HG02981 (cell line): ENCODE measurements around the gene ADAMTSL3.

Experiments used
- ATAC-seq: cut with Tn5 transposase; IDR thresholded peaks from one replicate; pipeline ENCODE4 v1.9.1; 2021; ENCODE audit warnings: mild to moderate bottlenecking, moderate library complexity; ENCODE audit not compliant: unreplicated experiment

ADAMTSL3 gene, protein sequence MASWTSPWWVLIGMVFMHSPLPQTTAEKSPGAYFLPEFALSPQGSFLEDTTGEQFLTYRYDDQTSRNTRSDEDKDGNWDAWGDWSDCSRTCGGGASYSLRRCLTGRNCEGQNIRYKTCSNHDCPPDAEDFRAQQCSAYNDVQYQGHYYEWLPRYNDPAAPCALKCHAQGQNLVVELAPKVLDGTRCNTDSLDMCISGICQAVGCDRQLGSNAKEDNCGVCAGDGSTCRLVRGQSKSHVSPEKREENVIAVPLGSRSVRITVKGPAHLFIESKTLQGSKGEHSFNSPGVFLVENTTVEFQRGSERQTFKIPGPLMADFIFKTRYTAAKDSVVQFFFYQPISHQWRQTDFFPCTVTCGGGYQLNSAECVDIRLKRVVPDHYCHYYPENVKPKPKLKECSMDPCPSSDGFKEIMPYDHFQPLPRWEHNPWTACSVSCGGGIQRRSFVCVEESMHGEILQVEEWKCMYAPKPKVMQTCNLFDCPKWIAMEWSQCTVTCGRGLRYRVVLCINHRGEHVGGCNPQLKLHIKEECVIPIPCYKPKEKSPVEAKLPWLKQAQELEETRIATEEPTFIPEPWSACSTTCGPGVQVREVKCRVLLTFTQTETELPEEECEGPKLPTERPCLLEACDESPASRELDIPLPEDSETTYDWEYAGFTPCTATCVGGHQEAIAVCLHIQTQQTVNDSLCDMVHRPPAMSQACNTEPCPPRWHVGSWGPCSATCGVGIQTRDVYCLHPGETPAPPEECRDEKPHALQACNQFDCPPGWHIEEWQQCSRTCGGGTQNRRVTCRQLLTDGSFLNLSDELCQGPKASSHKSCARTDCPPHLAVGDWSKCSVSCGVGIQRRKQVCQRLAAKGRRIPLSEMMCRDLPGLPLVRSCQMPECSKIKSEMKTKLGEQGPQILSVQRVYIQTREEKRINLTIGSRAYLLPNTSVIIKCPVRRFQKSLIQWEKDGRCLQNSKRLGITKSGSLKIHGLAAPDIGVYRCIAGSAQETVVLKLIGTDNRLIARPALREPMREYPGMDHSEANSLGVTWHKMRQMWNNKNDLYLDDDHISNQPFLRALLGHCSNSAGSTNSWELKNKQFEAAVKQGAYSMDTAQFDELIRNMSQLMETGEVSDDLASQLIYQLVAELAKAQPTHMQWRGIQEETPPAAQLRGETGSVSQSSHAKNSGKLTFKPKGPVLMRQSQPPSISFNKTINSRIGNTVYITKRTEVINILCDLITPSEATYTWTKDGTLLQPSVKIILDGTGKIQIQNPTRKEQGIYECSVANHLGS (N-terminal part only)

DNA sequence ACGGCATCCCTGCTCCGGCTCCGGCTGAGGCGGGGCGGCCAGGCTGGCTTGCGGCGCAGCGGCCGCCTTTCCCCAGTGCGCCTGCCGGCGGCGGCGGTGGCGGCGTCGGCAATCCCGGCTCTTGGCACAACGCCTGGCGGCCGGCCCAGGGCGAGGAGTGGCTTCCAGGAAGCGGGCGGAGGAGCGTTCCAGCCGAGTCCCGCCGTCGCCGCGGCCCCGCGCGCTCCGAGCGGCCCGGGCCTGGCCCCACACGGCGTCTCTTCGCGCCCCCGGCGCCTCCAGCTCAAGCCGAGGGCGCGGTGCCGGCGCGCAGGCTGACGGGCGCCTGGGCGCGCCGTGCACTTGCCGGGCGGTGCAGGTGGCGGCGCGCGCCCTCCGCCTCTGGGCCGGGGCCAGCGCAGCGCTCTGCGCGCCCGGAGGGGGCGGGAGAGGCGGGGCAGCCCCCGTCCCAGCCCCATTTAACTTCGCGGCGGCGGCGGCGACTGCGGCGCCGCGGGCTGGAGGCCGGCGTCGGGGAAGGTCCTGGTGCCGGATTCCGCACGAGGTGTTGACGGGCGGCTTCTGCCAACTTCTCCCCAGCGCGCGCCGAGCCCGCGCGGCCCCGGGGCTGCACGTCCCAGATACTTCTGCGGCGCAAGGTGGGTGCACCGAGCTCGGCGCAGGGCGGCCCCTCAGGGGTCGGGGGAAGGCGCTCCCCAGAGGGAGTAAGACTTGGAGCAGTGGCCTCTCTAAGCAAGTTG is at the start of gene ADAMTSL3:
Gene ADAMTSL3 (plus strand): TSS at position 485 of the 740 bp plus-strand sequence. CDS start 1,639 bp downstream, outside the sequence.
- no peak for ATAC-seq

DNA sequence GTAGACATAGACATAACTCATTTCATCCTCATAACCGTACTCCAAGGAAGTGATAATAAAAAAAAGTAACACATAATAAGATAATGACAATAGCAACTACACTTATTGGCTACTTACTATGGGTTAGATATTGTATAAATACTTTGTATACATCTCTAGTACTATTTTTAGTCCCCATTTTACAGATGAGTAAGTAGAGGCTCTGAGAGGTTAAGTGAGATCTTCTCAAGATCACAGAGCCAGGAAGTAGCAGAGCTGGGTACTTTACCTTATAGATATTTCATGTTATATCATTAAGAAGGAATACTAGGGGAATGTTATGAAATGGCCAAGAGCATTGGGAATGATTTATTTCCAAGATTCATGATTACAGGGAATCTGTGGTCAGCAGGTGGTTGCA is 49.4 kb upstream of the ADAMTSL3 start:
- no peak for ATAC-seq

DNA sequence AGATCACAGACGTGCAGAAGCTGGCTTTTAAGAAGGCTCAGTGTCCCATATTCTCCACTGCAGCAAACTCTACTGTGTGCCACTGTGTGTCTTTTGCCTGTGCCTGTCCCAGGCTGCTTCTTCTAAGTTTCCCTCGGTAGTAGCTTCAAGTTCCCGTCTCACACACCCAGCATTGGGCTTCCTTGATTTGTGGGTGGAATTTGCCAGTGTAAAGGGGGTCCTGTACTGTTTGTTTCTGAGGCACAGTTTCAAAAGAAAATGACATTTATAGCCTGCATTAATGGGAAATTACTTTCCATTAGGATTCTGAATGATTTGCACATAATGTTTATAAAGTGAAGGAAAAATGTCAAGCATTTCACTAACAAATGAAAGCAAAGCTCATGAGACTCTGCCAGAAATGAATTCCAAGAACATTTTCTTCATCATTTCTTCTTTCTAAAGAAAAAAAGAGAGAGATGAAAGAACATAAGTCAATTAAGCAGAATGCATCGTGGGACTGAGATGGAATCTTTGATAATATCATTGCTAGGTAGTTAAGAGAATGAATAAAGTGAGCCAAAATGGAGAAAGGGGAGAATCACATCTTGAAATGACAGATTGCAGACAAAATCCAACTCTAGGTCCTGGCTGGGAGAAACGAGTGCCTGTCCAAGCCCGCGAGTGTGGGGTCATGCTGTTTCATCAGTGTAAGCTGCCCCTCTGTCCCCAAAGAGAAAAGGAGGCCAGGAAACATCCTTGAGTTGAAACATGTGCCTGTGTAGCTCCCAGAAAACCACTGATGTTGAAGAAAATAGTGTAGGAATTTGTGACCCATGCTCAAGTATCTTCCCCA is 48.6 kb upstream of the ADAMTSL3 start:
- ATAC-seq, result no peak

DNA sequence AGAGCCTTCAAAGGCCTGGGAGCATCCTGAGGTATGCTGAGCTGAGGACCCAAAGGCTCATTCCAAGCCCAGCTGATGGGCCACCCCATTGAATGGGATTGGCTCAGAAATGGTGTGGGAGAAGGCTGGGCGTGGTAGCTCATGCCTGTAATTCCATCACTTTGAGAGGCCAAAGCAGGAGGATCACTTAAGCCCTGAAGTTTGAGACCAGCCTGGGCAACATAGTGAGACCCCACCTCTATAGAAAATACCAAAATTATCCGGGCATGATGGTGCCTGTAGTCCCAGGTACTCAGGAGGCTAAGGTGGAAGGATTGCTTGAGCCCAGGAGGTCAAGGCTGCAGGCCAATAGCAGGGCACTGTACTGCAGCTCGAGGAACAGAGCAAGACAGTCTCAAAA is 43.8 kb upstream of the ADAMTSL3 start:
- no peak for ATAC-seq

DNA sequence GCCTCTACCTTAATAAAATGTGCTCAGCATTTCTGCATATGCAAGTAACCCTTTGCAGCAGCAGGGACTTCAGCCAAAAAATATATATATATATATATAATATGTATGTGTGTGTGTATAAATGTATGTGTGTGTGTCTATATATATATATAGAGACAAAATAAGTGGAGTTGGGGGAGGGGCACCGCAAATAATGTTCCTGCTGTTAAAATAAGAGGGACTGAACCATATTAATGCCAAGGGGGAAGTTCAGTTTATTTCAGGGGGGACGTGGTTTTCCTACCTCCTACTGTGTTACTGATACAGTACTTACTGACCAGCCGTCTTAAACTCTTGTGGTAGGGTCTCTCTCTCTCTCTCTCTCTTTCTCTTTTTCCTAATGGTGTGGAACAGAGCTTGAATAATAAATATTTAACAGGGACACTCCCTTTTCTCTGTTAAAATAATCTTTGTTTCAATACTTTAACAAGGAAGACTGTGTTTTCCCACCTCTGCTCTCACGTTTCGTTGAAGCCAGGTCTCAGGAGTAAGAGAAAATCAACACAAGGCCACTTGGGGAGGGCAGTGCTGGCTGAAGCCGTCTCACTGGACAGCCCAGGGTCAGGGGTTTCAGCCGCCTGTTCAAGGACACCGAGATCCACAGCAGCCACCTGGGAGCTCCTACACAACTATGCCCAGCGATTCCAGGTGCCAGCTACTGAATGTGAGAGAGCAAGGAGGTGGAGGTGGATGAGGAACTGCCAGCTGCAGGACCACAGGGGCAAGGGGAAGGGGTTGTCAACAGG is 42.8 kb upstream of the ADAMTSL3 start:
- ATAC-seq, result no peak

DNA sequence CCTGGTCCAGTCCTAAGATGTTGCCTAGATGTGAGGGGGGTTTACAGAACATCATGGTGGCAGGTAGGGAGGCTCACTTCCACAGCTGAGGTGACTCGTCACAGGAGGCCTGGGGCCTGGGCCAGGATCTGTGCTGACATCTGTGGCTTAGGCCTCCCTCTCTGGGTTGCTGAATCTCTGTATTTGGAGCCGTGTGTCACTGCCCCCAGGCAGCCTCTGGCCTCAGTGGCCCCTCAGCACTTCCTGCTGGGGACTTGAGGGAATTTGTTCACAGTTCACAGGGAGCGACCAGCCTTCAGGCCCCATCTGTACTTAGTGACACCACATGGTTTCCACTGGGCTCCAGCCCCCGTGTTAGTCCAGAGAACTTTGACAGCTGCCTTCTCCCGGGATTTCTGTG is 41.7 kb upstream of the ADAMTSL3 start:
- ATAC-seq, result no peak

DNA sequence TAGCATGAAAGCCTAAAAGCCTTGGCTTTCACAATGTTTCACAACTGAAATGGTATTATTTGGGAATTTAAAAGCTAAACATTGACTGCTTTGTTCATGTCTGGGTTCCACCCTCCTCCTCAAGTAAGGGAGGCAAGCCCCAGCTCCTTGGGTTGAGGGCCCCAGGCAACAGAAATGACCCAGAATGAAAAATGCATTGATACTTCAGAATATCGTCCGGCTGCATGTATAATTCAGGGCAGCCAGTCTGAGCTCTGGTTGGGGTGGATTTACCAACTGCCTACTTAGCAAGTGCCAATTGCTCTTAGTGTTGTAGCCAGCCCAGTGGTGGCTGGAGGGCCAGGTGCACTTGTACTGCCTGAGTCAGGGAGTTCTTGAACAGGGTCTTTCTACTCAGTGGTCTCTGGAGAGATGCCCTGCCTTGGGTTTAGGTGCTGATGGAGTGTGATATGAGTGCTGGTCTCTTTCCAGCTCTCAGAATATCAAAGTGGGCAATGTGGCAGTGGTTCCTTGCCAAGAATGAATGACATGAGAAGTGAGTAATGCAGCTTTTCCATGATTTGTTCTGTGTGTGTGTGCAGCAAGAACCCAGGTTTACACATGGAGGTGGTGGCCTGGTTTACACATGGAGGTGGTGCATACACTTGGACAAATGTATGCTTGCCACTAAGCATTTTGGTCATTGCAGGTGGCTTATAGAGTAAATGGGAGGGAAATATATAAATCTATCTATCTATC is 40.9 kb upstream of the ADAMTSL3 start:
- ATAC-seq, result no peak

DNA sequence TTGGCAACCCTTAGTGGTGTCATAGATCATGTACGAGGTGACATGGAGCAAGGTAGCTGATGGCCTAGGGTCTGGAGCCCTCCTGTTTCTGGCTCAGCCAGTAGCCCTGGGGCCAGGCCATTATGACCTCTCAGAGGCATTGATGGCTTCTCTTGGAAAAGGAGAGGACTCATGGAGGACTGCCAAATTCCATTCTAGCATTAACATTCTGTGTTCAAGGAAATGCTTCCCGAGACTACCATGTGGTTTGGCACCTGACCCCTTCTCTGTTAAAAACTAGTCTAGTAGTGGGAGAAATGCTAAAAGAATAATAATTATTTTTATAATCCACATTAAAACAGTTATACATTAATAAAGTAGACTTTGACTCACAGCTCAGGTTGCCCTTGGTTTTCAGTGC is 40.2 kb upstream of the ADAMTSL3 start:
- ATAC-seq, result no peak

DNA sequence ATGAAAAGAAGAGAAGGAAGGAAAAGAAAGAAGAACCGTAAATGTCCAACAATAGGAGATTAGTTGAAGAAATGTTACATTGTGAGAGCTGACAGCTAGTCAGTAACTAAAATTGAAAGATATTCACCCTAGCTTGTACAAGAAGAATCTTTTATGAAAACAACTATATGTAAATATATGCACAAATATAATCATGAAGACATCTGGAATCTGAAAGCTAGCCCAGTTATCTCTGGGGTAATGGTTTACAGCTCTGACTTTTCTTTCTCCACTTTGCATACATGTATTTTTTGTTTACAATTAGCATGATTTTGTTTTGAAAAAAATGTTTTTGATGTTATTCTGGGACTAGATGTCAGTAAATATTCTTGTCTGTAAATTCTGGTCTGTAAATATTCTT is 37.1 kb upstream of the ADAMTSL3 start:
- ATAC-seq, result no peak

DNA sequence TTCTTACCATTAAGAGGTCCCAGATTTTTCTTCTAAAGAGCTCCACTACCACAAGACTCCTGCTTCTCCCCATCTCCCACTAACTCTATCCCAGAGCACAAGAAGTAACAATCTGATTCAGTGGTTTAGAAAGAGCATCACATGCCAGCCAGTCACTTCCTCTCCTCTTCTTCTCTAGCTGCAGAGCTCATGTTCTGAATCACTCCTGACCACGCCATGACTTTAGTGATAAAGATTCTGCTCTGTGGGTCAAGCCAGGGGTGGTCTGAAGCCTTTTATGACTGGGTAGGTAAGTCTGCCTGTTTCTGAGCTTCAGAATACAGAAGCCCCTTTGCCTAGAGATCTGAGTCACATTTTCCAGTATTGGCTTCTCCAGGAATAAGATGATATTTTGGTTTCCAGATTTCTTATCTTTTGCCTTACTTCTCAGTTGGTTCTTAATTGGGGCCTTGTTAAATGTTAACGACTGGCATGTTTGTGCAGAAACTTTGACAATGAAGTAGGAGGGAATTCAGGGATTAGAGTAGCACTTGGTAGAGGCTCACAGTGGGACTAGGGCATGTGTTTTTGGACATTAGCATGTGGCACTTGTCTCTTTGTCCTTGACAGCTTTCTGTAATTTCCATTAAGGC is 27.6 kb upstream of the ADAMTSL3 start:
- no peak for ATAC-seq

DNA sequence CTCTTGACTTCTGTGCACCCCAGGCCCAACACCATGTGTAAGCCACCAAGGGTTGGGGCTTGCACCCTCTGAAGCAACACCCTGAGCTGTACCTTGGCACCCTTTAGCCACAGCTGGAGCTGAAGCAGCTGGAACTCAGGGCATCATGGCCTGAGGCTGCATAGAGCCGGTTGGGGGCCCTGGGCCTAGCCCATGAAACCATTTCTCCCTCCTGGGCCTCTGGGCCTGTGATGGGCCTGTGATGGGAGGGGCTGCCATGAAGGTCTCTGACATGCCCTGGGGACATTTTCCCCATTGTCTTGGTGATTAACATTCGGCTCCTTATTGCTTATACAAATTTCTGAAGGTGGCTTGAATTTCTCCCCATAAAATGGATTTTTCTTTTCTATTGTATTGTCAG is 22.4 kb upstream of the ADAMTSL3 start:
- no peak for ATAC-seq

DNA sequence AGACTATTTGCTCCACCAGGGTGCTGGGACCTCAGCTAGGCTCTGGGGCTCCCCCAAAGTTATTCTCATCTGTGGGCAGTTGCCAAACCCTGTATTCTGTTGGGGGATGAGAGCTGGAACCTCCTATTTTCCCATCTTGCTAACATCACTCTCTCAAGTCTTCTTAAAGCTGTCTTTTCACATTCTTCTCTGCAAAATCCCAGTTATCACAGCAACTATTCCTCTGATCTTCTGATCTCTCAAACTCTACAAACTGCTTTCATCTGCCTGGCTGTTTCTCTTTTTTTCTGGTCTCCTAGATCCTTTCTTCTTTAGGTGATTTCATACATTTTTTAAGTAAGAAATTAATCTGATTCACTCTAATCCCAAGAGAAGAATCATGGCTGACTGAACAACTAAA is 10.7 kb upstream of the ADAMTSL3 start:
- ATAC-seq, result no peak

DNA sequence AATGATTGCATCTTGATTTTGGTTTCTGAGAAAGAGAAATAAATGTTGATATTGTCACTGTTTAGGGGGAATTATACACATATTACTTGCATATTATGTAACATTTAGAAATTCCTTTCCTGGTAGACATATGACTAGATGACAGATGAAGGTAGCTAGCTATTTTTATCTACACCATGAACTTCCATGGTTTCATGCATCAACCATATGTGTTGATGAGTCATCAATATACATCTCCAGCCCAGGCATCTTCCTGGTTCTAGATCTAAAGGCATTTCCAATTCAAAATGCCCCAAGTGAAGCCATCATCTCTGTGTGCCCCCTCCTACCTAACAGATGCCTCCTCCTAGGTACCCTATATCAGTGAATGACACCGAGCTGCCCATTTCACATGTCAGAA is 9.5 kb upstream of the ADAMTSL3 start:
- ATAC-seq, result no peak

DNA sequence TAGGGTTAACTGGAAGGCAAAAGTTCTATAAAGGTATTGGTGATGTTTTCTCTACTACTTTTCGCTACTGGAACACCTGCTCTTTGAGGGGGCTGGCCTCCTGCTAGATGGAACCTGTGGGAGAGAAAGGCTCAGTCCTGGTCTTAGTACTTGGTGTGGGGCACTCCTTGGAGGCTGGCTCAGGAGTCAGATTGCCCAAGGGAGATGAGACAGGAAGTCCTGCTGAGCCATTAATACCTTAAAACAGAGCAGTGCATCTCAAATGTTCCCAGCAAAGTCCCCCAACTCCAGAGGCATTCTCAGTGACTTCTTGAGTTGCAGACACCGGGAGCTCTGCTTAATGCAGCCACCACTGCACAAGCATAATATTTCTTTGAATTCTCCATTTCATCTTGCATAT is 3.1 kb upstream of the ADAMTSL3 start:
- no peak for ATAC-seq

DNA sequence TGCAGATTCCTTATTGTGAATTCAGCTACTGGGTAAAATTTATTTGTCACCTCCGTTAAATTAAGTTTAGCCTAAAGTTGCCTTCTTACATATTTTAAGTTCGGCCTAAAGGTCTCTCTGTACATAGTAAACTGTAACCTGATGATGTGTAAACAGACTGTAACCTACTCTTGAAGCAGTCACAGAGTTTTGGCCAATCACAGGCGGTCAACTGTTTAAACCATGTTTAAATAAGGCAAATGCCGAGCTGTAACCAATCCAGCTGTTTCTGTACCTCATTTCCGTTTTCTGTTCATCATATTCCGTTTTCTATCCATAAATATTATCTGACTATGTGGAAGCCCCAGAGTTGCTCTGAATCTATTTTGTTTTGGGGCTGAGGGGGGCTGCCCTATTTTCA is 2.4 kb upstream of the ADAMTSL3 start:
- no peak for ATAC-seq

DNA sequence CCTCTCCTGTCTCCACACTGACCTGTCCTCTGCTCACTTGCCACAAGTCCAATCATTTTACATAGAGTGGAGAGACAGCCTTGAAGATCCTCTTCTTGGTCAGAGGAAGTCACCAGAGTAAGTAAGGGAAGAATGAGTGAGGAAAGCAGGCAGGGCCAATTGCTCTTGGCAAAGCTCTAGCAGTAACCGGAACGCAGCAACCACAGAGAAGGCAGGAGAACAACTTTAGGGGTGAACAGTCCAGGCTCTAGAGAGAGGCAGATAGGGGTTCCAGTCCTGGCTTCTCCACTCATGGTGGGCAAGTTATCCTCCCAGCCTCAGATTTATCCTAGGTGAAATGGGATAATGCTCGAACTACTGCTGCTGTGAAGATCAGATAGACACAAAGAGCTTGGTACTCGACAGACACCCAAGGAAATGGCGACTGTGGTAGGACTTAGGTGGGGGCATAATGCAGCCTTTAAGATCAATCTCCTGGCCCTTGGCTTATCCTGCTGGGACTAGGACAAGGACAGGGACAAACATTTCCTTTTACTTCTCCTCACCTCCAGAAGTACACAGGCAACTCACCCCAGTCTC is 1.2 kb upstream of the ADAMTSL3 start:
- no peak for ATAC-seq

DNA sequence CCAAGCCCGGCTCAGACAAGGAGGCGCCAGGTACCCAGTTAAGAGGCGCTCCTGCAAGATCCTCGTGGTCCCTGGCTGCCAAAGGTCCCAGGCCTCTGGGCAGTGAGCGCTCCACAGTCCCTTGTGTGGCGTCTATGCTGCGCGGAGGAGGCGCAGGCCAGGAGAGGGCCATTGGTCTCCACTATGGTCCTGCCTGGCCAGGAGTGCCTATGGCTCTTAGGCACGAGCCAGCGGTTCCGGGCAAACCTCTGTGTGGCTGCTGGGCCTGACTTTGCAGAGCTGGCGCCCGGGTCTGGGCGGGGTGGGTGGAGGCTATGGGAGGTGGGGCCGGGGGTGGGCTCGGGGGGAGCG is 660 bp upstream of the ADAMTSL3 start:
- no peak for ATAC-seq
